GM12865 (cell line): ENCODE measurements around the gene DLG2.

Experiments used
- DNase-seq: peaks from one replicate; pipeline ENCODE4 v3.0.0; 2010; ENCODE audit warnings: low read depth
- H3K4me3 ChIP-seq: 2 replicates; pipeline ENCODE4 v1.5.1; 2011; ENCODE audit warnings: mild to moderate bottlenecking, low read depth, low read length, control low read depth
- TF ChIP-seq, protein P1 (sequence below): IDR thresholded peaks from 2 replicates; pipeline ENCODE4 v1.5.1; 2011; ENCODE audit warnings: low read length, control low read depth, low read depth, inconsistent platforms; ENCODE audit not compliant: insufficient read depth; ENCODE audit errors: missing control alignments

The DLG2 gene

DNA sequence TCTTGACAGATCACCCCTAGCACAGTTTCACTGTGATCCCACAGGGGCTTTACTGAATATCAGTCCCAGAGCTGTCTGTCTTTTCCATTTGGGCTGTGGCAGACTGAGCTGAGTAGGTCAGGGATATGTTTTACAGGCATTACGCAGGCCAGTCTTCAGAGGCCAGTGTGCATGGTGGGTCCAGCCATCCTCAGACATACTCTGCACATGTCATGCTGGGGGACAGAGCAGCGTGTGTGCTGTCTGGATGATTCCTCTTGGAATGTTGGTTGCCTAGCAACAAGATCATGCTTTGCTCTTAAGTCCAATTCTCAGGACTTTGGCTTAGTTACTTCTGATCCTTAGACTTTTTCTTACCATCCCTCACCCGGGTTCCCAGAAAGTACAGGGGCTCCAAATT is 736.5 kb downstream of the DLG2 start:
- no peak for DNase-seq
- no peak overlapping the region for H3K4me3 ChIP-seq

DNA sequence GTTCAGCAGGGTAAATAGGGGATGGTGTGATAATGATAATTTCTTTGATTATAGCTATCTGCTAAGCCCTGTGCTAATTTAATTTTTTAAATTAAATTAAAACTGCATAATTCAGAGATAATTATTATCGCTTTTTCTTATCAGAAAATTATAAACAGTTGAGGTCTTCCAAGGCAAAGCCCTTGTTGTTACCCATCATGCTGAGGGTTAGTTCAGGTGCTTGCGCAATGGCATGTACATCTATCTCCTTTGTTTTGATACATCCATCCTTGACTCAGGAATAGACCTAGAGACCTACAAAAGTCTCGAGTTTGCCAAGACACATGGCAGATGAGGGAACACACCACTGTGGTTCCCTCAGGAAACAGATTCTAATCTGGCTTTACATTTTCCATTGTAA is 737.6 kb downstream of the DLG2 start:
- DNase-seq = no peak
- no peak overlapping the region for H3K4me3 ChIP-seq
- TF ChIP-seq, protein P1, sequence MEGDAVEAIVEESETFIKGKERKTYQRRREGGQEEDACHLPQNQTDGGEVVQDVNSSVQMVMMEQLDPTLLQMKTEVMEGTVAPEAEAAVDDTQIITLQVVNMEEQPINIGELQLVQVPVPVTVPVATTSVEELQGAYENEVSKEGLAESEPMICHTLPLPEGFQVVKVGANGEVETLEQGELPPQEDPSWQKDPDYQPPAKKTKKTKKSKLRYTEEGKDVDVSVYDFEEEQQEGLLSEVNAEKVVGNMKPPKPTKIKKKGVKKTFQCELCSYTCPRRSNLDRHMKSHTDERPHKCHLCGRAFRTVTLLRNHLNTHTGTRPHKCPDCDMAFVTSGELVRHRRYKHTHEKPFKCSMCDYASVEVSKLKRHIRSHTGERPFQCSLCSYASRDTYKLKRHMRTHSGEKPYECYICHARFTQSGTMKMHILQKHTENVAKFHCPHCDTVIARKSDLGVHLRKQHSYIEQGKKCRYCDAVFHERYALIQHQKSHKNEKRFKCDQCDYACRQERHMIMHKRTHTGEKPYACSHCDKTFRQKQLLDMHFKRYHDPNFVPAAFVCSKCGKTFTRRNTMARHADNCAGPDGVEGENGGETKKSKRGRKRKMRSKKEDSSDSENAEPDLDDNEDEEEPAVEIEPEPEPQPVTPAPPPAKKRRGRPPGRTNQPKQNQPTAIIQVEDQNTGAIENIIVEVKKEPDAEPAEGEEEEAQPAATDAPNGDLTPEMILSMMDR = no peak

More for the DNA sequence above, 736.5 kb downstream of the DLG2 start:
- TF ChIP-seq, protein P1 = no peak

DNA sequence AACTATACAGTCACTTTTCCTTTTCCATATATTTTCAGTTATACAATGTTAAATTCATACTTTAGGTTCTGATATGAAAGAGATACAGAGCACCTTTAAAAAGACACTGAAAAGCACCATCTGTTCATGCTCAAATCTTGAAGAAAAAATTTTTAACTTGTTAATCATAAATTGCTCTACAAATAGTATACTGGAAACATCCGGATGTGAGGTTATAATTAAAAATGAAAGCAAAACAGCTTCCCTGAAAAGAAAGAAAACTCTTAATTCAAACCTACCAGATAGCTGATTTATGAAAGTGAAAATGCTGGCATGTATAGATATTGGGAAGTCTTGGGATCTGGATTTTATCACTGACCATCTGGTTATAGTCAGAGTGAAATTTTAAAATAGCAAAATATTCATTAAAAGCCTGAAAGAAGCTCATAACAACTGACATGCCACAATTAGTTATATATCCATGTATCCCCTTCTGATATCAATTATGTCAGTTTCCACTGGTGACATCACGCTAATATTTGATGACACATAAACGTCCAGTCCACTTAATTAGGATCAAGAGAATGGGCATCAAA is 740.0 kb downstream of the DLG2 start:
- no peak overlapping the region for H3K4me3 ChIP-seq
- no peak for DNase-seq
- TF ChIP-seq, protein P1 = no peak

DNA sequence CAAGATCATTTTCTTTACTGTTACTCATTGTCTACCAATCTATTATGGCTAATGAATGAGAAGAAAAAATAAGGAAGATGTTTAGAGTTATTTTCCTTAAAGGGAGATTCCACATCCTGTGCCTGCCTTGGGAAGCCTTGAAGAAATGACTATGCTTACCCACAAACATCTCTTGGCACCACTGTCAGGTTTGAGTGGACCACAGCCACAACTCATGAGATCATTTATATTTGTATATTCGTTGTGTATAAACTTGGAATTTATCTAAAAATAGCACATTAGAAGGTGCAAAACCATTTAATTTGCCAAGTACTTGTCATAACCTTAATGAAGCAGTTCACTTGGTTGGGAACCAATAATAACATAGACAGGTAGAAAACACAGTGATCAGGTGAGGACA is 740.8 kb downstream of the DLG2 start:
- TF ChIP-seq, protein P1 = no peak
- no peak for DNase-seq
- H3K4me3 ChIP-seq = no peak overlapping the region

DNA sequence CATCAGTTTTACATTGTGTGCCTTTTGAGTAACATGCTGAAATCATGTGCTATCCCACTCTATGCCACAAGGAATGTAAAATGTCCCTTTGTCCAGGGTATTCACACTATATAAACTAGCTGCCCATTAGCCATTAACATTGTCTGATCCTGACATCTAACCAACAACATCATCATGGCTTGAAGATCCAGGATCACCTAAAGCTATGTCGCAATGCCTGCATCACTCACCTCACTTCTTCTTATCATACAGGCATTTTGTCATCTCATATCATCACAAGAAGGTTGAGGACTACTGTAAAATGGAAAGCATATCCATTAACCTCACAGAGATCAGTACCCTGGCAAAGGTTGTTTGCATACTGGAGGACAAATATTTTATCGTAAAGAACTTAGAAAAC is 742.3 kb downstream of the DLG2 start:
- TF ChIP-seq, protein P1 = no peak
- H3K4me3 ChIP-seq = no peak overlapping the region
- DNase-seq = no peak

DNA sequence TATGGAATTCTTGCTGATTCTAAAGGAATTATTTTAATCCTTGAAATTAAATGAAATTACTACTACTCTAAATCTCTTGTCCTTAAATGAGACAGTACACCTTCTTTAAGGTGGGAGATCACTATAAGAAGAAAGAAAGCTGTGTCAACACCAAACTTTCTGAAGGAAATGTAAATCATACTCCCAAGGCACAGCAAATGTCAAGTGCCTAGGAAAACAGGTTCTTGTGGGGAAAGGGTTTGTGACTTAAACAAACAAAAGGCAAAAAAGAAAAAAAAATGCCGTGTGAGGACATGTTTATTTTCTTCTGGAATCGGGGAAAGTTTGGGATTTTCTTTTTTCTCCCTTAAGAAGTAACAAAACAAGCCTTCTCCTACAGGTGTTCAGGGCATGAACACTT is 745.1 kb downstream of the DLG2 start:
- TF ChIP-seq, protein P1 = no peak
- DNase-seq = no peak
- no peak overlapping the region for H3K4me3 ChIP-seq

DNA sequence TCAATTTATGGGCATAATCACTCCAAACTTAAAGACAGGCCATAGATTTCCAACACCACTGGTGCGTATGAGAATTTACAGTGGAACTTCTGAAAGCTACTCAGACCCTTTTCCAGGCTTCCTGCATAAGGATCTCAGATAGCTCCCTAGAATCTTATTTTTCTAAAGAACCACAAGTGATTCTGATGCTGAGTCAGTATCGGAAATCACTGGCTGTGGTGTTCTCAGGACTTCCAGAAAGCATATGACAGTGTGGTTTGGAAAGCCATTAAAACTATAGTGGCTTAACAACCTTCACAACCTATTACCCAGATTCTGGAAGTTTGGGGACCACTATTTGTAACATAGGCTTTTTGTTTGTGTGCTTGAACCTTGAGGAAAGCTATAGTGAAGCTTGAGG is 756.0 kb downstream of the DLG2 start:
- no peak for DNase-seq
- TF ChIP-seq, protein P1 = no peak
- no peak overlapping the region for H3K4me3 ChIP-seq
